GM12801 (cell line): Measurements from ENCODE around the gene SLC25A27.

ENCODE experiments used
- CTCF ChIP-seq: IDR thresholded peaks from one replicate; pipeline ENCODE4 v1.5.1; 2011; ENCODE audit warnings: control low read depth; ENCODE audit not compliant: insufficient read length; ENCODE audit errors: extremely low read depth

The SLC25A27 gene

GRCh38 chr6:46652603-46653438, at the start of gene SLC25A27, which contains the start of gene CYP39A1:
SLC25A27 (plus strand) TSS chr6:46652975; CDS start chr6:46653193, 218 bp downstream.
CYP39A1 (minus strand) TSS chr6:46652818; CDS start chr6:46652582, 236 bp downstream.
- TF ChIP-seq CTCF = no peak

- TF ChIP-seq CTCF = no peak
Observed at GRCh38 chr6:46605091-46605797, 47.5 kb upstream of the SLC25A27 start.

GRCh38 chr6:46606338-46606737, 46.4 kb upstream of the SLC25A27 start:
- TF ChIP-seq CTCF = no peak

- TF ChIP-seq CTCF = no peak
Observed at GRCh38 chr6:46610862-46611553, 41.8 kb upstream of the SLC25A27 start.

GRCh38 chr6:46612645-46613044, 40.1 kb upstream of the SLC25A27 start:
- no peak for TF ChIP-seq CTCF

- TF ChIP-seq CTCF = no peak
Observed at GRCh38 chr6:46618726-46619125, 34.0 kb upstream of the SLC25A27 start.
